WTC11 (cell line): ENCODE data around the gene SAP30BP. TPM values are rescaled to one million over a fixed set of nuclear protein-coding genes. Genes with fewer than 3 reads are reported as not detected.

Source experiments
- ATAC-seq: fragments of 200-7000 bp; cut with Tn5 transposase; 2 replicates; pipeline ENCODE4 v1.10.0; 2021; ENCODE audit warnings: mild to moderate bottlenecking, moderate library complexity
- CTCF ChIA-PET: fragments of 300-600 bp; sonication (Branson Sonifier 250); formaldehyde crosslinking; loops from one replicate; lab custom pipeline; 2021; ENCODE audit warnings: antibody characterized with exemption; lab: Charles Lee
- POLR2A ChIA-PET: fragments of 350-600 bp; sonication (Branson Sonifier 250); formaldehyde crosslinking; loops from one replicate; lab custom pipeline; 2021; ENCODE audit warnings: antibody characterized with exemption; lab: Charles Lee
- DNase-seq: peaks from one replicate; pipeline ENCODE4 v3.0.0; 2021; ENCODE audit warnings: low spot score
- H3K27ac Mint-ChIP-seq: 2 replicates; pipeline ENCODE4 v1.8.0; 2021; ENCODE audit warnings: mixed read lengths
- H3K27me3 Mint-ChIP-seq: 2 replicates; pipeline ENCODE4 v1.8.0; 2021; ENCODE audit warnings: low read depth, mild to moderate bottlenecking, moderate library complexity, mixed read lengths
- H3K36me3 Mint-ChIP-seq: 2 replicates; pipeline ENCODE4 v1.8.0; 2021; ENCODE audit warnings: mixed read lengths
- H3K4me1 Mint-ChIP-seq: 2 replicates; pipeline ENCODE4 v1.8.0; 2022; ENCODE audit warnings: mixed read lengths
- H3K4me3 Mint-ChIP-seq: 2 replicates; pipeline ENCODE4 v1.8.0; 2021; ENCODE audit warnings: mild to moderate bottlenecking, moderate library complexity, mixed read lengths
- H3K9me3 Mint-ChIP-seq: 2 replicates; pipeline ENCODE4 v1.8.0; 2021; ENCODE audit warnings: mixed read lengths
- JUN ChIP-seq: sonication (generic); formaldehyde crosslinking; IDR thresholded peaks from 2 replicates; pipeline ENCODE4 v1.8.0; 2023; ENCODE audit warnings: mild to moderate bottlenecking, missing genetic modification reagents
- NFATC4 ChIP-seq: fragments of 250-450 bp; sonication (Bioruptor Pico); IDR thresholded peaks from 2 replicates; pipeline ENCODE4 v1.9.0; 2021; ENCODE audit warnings: mild to moderate bottlenecking
- NR3C1 ChIP-seq: sonication (generic); formaldehyde crosslinking; conservative IDR thresholded peaks from 2 replicates; pipeline ENCODE4 v1.8.1; 2023; ENCODE audit warnings: low read depth, mild to moderate bottlenecking, missing genetic modification reagents
- SP1 ChIP-seq: sonication (generic); formaldehyde crosslinking; conservative IDR thresholded peaks from 2 replicates; pipeline ENCODE4 v1.8.1; 2022; ENCODE audit warnings: missing genetic modification reagents
- ZNF138 ChIP-seq: sonication (generic); formaldehyde crosslinking; conservative IDR thresholded peaks from 2 replicates; pipeline ENCODE4 v1.8.1; 2022; ENCODE audit warnings: mild to moderate bottlenecking, moderate library complexity, missing genetic modification reagents
- ZNF317 ChIP-seq: sonication (generic); formaldehyde crosslinking; IDR thresholded peaks from 2 replicates; pipeline ENCODE4 v1.8.1; 2023; ENCODE audit warnings: low read depth, mild to moderate bottlenecking, moderate library complexity, missing genetic modification reagents, borderline replicate concordance
- total RNA-seq: library from RNA; stranded (reverse); gene quantifications from 3 replicates; pipeline ENCODE4 v1.2.3, GENCODE V29; 2021
- TF ChIP-seq, protein P1 (sequence below): sonication (generic); formaldehyde crosslinking; IDR thresholded peaks from 2 replicates; pipeline ENCODE4 v1.8.1; 2022; ENCODE audit warnings: mild to moderate bottlenecking, moderate library complexity, missing genetic modification reagents
- TF ChIP-seq, protein P2 (sequence below): sonication (generic); formaldehyde crosslinking; IDR thresholded peaks from 2 replicates; pipeline ENCODE4 v1.8.1; 2022; ENCODE audit warnings: low read depth, mild to moderate bottlenecking, moderate library complexity, missing genetic modification reagents, borderline replicate concordance
- TF ChIP-seq, protein P3 (sequence below): fragments of 250-450 bp; sonication (Bioruptor Pico); conservative IDR thresholded peaks from 2 replicates; pipeline ENCODE4 v1.9.0; 2021; ENCODE audit warnings: mild to moderate bottlenecking
- TF ChIP-seq, protein P4 (sequence below): sonication (generic); formaldehyde crosslinking; IDR thresholded peaks from 2 replicates; pipeline ENCODE4 v1.8.1; 2023; ENCODE audit warnings: mild to moderate bottlenecking, missing genetic modification reagents
- TF ChIP-seq, protein P5 (sequence below): sonication (generic); formaldehyde crosslinking; IDR thresholded peaks from 2 replicates; pipeline ENCODE4 v1.8.1; 2022; ENCODE audit warnings: low read depth, missing genetic modification reagents, borderline replicate concordance
- TF ChIP-seq, protein P6 (sequence below): sonication (generic); formaldehyde crosslinking; IDR thresholded peaks from 2 replicates; pipeline ENCODE4 v1.8.1; 2023; ENCODE audit warnings: mild to moderate bottlenecking, missing genetic modification reagents, moderate library complexity
- TF ChIP-seq, protein P7 (sequence below): fragments of 250-450 bp; sonication (Bioruptor Pico); IDR thresholded peaks from 2 replicates; pipeline ENCODE4 v2.1.2; 2022; ENCODE audit warnings: mild to moderate bottlenecking, moderate library complexity
- TF ChIP-seq, protein P8 (sequence below): fragments of 250-450 bp; sonication (Bioruptor Pico); IDR thresholded peaks from 2 replicates; pipeline ENCODE4 v1.9.0; 2021; ENCODE audit warnings: mild to moderate bottlenecking, borderline replicate concordance

The SAP30BP gene
- total RNA-seq, 1 experiment from 2014 or later, result 86.8 TPM

DNA sequence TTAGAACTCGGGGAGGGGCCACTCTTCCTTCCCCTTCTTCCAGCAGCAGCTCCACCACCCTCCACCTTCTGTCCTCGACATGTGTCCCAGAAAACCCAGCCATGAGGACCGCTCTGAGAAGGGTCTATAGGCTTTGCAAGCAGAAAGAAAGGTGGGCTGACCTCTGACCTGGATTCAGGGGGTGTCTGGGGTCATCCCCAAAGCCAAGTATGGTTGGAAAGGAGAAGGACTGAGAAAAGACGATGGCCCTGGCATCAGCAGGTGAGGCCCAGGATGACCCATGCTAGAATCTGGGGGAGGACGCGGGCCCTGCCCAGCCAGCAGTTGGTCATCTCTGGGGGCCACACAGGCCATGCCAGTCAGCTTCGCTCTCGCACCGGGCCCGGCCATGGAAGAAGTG is 40.0 kb upstream of the SAP30BP start (continued):
- TF ChIP-seq, protein P1, sequence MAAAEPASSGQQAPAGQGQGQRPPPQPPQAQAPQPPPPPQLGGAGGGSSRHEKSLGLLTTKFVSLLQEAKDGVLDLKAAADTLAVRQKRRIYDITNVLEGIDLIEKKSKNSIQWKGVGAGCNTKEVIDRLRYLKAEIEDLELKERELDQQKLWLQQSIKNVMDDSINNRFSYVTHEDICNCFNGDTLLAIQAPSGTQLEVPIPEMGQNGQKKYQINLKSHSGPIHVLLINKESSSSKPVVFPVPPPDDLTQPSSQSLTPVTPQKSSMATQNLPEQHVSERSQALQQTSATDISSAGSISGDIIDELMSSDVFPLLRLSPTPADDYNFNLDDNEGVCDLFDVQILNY (CRISPR knock-in tag), result no peak
- TF ChIP-seq, protein P2, sequence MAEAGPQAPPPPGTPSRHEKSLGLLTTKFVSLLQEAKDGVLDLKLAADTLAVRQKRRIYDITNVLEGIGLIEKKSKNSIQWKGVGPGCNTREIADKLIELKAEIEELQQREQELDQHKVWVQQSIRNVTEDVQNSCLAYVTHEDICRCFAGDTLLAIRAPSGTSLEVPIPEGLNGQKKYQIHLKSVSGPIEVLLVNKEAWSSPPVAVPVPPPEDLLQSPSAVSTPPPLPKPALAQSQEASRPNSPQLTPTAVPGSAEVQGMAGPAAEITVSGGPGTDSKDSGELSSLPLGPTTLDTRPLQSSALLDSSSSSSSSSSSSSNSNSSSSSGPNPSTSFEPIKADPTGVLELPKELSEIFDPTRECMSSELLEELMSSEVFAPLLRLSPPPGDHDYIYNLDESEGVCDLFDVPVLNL (CRISPR knock-in tag), result no peak

DNA sequence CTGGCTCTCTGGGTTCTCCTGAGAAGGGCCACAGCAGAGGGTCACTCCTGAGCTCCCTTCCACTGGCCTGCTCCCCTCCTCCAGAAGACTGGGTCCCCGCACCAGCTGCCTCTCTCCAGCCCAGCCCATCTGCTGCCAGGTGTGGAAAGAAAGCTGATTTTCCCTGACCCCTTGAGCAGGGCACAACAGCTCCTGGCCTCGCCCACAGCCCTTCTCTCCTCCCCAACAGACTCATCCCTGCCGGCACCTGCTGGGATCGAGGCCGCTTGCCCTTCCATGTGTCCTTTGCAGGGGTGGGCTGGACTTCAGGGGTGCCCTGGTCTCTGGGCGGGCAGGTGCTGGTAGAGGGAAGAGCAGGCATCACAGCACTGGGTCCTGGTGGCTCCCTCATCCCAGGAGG is 38.7 kb upstream of the SAP30BP start:
- Mint-ChIP-seq H3K4me3 (no peak overlapping the region), H3K9me3 (no peaks in the 10 kb centered on the region), H3K27me3 (no peaks in the 10 kb centered on the region), H3K36me3 (no peaks in the 10 kb centered on the region), H3K27ac (no peak overlapping the region), H3K4me1 (peaks cover 5% of the 10 kb centered on the region)
- ChIA-PET POLR2A (interaction anchor here (0.7 to 1.0 kb wide), 2 partner anchors 118 to 148 kb away, joined by 3 read pairs; no protein-coding TSS in a partner anchor), CTCF (interaction anchor here (0.7 to 11.9 kb wide), 9 partner anchors 8 to 125 kb away, joined by 3 to 456 read pairs (median 17); a partner anchor contains a TSS)
- TF ChIP-seq ZNF138 (no peak), SP1 (no peak), JUN (CRISPR knock-in tag) (no peak), NR3C1 (CRISPR knock-in tag) (no peak), ZNF317 (CRISPR knock-in tag) (no peak), NFATC4 (no peak)
- TF ChIP-seq, protein P3, sequence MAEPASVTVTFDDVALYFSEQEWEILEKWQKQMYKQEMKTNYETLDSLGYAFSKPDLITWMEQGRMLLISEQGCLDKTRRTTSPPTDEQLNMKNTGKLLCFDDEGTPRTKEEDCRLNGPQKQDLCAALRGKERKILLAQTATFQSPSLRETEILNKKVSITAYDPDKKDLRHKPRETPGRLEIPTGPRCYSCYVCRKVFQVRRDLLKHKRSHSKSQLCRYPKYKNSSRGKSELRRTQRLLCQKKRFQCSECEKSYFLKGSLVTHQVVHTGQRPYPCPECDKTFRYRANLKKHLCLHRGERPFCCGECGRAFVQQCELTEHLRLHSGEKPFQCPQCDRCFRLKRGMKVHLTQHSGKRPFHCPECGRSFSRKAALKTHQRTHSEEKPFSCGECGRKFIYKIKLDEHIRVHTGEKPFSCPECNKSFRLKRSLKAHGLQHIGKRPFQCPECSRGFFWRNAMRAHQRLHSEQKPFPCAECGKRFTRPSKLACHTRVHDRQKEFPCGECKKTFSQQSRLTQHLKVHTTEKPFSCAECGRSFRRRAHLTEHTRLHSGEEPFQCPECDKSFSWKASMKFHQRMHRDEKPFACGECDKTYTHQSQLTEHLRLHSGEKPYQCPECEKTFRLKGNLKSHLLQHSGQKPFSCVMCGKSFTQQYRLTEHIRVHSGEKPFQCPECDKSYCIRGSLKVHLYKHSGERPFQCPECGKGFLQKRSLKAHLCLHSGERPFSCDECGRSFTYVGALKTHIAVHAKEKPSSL (CRISPR knock-in tag), result no peak
- TF ChIP-seq, protein P4, sequence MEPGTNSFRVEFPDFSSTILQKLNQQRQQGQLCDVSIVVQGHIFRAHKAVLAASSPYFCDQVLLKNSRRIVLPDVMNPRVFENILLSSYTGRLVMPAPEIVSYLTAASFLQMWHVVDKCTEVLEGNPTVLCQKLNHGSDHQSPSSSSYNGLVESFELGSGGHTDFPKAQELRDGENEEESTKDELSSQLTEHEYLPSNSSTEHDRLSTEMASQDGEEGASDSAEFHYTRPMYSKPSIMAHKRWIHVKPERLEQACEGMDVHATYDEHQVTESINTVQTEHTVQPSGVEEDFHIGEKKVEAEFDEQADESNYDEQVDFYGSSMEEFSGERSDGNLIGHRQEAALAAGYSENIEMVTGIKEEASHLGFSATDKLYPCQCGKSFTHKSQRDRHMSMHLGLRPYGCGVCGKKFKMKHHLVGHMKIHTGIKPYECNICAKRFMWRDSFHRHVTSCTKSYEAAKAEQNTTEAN (CRISPR knock-in tag), result no peak
- TF ChIP-seq, protein P5, sequence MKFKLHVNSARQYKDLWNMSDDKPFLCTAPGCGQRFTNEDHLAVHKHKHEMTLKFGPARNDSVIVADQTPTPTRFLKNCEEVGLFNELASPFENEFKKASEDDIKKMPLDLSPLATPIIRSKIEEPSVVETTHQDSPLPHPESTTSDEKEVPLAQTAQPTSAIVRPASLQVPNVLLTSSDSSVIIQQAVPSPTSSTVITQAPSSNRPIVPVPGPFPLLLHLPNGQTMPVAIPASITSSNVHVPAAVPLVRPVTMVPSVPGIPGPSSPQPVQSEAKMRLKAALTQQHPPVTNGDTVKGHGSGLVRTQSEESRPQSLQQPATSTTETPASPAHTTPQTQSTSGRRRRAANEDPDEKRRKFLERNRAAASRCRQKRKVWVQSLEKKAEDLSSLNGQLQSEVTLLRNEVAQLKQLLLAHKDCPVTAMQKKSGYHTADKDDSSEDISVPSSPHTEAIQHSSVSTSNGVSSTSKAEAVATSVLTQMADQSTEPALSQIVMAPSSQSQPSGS (CRISPR knock-in tag), result no peak
- TF ChIP-seq, protein P6, sequence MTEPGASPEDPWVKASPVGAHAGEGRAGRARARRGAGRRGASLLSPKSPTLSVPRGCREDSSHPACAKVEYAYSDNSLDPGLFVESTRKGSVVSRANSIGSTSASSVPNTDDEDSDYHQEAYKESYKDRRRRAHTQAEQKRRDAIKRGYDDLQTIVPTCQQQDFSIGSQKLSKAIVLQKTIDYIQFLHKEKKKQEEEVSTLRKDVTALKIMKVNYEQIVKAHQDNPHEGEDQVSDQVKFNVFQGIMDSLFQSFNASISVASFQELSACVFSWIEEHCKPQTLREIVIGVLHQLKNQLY, result no peak
- TF ChIP-seq, protein P7, sequence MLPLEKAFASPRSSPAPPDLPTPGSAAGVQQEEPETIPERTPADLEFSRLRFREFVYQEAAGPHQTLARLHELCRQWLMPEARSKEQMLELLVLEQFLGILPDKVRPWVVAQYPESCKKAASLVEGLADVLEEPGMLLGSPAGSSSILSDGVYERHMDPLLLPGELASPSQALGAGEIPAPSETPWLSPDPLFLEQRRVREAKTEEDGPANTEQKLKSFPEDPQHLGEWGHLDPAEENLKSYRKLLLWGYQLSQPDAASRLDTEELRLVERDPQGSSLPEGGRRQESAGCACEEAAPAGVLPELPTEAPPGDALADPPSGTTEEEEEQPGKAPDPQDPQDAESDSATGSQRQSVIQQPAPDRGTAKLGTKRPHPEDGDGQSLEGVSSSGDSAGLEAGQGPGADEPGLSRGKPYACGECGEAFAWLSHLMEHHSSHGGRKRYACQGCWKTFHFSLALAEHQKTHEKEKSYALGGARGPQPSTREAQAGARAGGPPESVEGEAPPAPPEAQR (CRISPR knock-in tag), result no peak
- TF ChIP-seq, protein P8, sequence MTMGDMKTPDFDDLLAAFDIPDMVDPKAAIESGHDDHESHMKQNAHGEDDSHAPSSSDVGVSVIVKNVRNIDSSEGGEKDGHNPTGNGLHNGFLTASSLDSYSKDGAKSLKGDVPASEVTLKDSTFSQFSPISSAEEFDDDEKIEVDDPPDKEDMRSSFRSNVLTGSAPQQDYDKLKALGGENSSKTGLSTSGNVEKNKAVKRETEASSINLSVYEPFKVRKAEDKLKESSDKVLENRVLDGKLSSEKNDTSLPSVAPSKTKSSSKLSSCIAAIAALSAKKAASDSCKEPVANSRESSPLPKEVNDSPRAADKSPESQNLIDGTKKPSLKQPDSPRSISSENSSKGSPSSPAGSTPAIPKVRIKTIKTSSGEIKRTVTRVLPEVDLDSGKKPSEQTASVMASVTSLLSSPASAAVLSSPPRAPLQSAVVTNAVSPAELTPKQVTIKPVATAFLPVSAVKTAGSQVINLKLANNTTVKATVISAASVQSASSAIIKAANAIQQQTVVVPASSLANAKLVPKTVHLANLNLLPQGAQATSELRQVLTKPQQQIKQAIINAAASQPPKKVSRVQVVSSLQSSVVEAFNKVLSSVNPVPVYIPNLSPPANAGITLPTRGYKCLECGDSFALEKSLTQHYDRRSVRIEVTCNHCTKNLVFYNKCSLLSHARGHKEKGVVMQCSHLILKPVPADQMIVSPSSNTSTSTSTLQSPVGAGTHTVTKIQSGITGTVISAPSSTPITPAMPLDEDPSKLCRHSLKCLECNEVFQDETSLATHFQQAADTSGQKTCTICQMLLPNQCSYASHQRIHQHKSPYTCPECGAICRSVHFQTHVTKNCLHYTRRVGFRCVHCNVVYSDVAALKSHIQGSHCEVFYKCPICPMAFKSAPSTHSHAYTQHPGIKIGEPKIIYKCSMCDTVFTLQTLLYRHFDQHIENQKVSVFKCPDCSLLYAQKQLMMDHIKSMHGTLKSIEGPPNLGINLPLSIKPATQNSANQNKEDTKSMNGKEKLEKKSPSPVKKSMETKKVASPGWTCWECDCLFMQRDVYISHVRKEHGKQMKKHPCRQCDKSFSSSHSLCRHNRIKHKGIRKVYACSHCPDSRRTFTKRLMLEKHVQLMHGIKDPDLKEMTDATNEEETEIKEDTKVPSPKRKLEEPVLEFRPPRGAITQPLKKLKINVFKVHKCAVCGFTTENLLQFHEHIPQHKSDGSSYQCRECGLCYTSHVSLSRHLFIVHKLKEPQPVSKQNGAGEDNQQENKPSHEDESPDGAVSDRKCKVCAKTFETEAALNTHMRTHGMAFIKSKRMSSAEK, result no peak
- DNase-seq, result no peak
- no peak for ATAC-seq
